ENCODE data around the gene EFCAB11. TPM values are rescaled to one million over a fixed set of nuclear protein-coding genes. Genes with fewer than 3 reads are reported as not detected.

EFCAB11 gene, protein sequence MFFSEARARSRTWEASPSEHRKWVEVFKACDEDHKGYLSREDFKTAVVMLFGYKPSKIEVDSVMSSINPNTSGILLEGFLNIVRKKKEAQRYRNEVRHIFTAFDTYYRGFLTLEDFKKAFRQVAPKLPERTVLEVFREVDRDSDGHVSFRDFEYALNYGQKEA
- 2.2 and 5.9 TPM in 2 replicates for total RNA-seq

DNA sequence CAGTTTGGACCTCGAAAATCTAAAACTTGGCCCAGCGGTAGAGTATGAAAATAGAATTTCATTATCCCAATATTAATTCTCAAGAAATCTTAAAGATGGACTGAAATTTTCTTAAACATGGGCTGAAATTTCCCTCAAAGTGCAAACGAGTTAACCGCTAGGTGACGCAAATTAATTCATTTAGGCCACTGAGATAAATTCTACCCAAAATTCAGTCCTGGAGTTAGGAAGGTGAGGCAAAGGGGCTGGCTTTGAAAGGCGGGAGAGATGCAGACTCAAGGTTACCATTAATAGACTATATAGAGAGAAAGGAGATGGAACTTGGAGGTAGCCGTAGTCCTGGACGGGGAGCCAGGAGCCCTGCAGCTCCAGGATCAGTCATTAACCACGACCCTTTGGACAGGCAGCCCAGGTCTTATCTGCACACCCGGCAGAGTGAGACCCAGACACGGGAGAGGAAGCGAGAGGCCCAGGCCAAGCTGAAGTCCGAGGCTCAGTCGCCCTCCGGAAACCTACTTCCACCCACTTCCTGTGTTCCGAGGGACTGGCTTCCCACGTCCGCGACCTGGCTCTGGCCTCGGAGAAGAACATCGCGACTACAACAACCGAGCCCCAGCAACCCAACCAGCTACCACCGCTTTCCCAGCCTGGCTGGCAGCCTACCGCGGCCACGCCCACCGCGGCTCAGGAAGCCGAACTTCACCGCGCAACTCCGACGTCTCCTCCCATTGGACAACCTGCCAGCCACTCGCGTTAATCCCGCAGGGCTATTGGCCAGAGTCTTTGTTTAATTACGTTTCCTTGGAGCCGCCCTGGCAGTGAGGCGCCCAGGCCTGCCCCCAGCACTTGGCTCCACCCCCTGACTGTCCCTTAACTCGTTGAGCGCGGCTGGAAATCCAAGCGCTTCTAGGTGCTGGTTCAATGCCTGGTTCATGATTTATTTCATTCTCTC is at the start of gene EFCAB11:
Gene EFCAB11 (minus strand): TSS at position 661 of the 952 bp plus-strand sequence. CDS start 70 bp downstream, at position 591.

DNA sequence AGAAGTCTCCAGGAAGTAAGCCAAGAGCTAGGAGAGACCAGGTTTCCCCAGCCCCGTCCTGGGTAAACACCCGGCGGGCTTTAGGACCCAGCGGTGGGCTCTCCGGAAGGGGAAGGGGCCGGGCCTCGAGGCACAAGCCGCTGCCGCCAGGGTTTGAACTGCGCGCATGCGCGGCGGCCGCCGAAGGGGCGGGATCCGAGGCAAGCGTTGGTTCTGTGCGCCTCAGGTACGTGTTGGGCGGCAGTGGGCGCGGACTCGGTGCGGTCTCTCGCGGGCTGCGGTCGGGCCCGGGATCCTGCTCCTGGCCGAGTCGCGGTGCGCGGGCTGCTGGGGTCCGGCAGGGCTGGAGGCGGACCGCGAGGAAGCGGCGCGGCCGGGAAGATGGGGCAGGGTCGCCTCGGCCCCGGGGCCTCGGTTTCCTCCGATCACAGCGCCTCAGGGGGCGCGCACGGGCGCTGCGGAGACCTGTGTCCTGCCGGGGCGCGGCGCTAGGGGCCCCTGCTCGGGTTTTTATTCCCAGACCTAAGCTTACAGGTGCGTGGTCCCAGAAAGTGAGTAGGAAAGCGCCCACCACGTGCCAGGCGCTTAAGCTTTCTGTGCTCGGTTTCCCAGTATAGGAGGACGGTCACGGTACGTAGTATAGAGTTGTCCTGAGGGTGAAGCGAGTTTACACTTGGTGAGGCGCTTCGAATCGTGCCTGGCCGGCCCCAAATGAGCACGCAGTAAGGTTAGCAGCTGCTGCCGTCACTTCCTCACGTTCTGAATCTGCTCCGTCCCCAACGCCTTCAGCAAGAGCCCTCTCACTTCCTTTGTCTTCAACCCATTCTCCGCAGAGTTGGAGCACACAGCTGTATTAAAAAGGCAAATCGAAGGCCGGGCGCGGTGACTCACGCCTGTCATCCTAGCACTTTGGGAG is 1.5 kb upstream of the EFCAB11 start, which contains the start of gene TDP1:
Gene TDP1 (plus strand): TSS at position 183 of the 916 bp plus-strand sequence. CDS start 7,188 bp downstream, outside the sequence.

Other genes with a start within 250 kb of the EFCAB11 start
- gene TDP1, start 1.2 kb upstream of the EFCAB11 start, total RNA-seq: 7.6 and 9.2 TPM in 2 replicates
- gene KCNK13, start 107.3 kb upstream of the EFCAB11 start, total RNA-seq: not detected in 2 replicates

Measured in pericardium fibroblast (primary cell).